HL-60/S4 (cell line): ENCODE results near the gene IQSEC3.
"Not testable (repeated sequence)": the region's sequence is repeated elsewhere in the genome, so short reads cannot be mapped to it uniquely, and the experiment has no call there.

ENCODE experiments used
- in situ Hi-C: fragments of 300-500 bp; cut with MboI; formaldehyde crosslinking; loops from 2 replicates; pipeline ENCODE4 v1.14.3; 2022; ENCODE audit warnings: low sequenced_read_pairs

IQSEC3 gene

GRCh38 chr12:109872-110271 lies 43.3 kb downstream of the IQSEC3 start:
- in situ Hi-C loops: no loop called here

DNA sequence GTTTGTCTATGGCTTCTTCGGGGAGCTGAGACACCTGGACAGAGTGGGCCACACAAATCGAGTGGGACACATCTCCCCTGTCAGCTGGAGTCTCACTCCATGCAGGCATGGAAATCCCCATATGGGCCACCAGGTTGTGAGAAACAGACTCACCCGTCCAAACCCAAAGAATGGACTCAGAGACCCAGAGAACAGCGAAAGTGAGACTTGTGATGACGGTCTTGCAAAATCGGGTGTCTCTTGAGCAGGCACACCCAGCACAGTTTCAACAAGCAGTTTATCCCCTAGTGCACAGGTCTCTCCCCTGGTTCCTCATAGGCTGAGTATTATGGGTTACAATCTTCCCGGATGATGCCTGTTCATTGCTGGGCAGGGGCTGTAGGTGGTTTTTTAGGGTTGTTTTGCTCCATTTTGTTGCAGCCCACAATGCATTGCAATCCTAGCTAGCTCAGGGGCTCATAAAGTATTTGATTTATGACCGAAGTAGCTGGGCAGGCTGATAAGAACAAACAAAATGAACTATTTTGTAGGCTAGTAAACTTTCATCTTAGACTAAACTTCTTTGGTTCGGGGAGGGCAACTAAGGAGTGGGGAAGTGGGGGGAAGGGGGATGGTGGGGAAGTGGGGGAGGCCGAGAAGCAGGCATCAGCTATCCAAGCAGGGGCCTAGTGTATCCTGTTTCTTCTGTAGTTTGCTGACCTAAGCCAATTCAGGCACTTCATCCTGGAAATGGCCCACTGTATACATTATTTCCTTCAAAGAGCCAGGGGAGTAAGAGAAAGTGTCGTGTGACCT lies 45.3 kb downstream of the IQSEC3 start:
- in situ Hi-C loops: no loop called here

- in situ Hi-C loops: no loop called here
Observed at GRCh38 chr12:113347-113746, 46.8 kb downstream of the IQSEC3 start.

DNA sequence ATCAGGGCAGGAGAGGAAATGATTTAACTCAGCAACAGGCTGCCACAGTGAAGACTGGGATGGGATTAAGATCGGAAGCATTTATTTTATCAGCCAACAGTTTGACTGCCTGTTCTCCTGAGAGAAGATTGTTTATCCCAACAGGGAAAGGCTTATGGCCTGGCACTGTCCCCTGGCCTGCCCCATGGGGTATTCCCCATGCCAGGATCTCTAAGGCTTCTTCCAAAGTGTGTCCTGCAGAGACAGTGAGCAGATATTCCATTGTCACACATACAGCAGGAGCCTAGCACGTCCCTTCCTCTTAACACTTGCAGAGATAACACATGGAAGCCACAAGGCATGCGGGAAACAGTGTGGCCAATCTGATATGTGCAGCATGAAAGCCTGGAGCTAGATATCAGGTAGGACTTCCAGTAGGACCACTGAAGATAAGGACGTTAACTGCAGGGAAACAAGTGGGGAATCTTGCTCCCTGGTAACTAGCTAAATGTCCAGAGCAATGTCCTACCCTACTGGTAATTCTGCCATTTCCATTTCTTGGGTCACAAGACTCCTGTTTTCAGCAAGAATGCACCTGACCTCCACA lies 48.2 kb downstream of the IQSEC3 start:
- in situ Hi-C loops: no loop called here

GRCh38 chr12:115518-115917 lies 49.0 kb downstream of the IQSEC3 start:
- in situ Hi-C loops: no loop called here

DNA sequence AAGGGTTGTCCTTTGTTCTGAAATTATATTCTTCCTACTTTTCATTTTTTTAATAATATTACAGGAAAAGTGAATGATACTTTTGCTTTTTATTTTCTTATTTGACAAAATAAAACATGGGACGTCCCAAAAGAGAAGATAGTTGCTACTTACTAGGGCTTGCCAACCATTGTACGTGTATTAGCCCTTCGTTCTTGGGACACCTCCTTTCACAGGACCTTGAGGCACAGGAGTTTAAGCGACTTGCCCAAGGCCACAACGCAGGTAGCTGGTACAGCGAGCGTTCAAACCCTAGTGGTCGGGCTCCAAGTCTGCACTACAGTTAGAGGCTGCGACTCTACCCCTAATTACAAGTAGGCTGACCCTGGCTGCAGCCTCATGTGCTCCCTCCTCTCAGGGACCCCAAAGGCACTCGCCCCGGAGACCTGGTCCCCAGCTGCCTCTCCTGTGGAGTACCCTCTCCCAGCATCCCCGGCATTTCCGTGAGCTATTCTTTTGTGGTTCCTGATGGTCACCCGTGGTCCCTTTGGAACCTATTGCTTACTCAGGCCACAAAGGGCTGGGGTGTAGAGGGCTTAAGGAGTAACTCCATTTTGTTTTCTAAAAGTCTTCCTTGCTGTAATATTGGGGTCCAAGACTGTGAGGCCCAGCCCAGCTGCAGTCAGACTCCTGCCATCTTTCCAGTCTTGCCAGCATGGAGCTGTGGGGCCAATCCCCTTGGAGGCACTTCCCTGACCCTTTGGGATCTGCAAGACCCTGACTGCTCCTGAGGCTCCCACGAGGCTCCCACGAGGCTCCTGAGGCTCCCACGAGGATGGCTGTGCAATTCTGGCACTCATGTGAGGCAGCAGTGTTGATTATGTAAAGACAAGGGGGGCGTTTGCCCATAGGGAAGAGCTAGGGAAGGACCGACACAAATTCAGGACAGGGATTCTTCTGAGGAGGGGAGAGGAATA lies 49.7 kb downstream of the IQSEC3 start:
- in situ Hi-C loops: no loop called here

DNA sequence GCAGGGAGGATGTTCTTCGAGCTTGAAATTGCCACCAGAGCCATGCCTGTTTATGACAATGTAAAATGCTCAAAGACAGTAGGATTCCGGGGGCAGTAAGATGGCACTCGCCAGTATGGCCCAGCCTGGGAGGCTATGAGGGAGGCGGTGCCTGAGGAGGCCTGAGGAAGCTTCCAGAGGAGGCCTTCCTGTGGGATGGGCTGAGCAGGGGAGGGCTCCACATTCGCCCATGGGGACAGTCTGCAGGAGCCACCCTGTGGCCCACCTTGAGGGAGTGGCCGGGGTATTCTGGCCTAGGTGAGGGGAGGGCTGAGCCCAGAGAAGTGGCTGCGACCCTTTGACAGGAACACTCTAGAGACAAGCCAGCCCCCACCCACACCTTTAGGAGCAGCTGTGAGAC lies 50.7 kb downstream of the IQSEC3 start:
- in situ Hi-C loops: no loop called here

DNA sequence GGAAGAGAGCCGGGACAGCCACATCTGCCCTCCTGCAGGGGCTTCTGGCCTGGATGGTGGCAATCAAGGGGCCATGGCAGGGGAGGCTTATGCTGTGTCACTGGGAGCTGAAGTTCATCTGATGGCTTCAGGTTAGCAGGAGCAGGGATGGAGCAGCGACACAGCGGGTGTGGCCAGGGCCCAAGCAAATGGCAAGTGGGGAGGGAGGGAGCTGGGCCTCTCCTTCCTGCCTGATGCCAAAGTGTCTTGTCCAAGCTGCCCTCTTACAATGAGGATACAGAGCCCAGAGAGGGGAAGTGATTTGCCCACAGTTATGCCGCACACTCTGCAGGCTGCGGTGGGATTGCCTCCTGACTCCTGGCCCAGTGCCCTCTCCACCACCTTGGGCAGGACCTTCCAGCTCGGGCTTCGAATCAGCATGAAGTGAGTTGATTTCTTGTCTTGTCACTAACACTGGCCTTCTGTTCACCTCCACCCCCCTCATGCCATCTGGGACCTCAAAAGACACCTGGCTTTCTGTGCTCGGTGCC lies 51.3 kb downstream of the IQSEC3 start:
- in situ Hi-C loops: no loop called here

DNA sequence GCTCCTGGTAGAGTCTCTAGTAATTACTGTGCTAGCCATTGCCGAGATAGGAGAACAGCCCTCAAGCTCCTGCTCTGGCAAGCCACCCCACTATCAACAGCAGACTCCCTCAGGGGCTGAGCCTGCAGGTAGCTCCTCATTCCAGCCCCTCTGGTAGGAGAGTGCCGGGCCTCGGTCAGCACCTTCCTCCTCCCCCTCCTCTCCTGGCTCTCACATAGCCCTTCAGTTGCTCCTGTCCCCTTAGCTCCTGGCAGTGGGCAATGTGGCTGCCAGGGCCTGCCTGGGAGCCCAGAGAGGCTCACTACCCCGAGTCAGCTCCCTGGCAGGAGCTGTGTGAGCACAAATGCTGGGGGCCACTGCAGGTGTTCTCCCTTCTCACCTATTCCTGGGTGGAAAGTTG lies 52.0 kb downstream of the IQSEC3 start:
- in situ Hi-C loops: no loop called here

- in situ Hi-C loops: no loop called here
Observed at GRCh38 chr12:120951-121350, 54.4 kb downstream of the IQSEC3 start.

DNA sequence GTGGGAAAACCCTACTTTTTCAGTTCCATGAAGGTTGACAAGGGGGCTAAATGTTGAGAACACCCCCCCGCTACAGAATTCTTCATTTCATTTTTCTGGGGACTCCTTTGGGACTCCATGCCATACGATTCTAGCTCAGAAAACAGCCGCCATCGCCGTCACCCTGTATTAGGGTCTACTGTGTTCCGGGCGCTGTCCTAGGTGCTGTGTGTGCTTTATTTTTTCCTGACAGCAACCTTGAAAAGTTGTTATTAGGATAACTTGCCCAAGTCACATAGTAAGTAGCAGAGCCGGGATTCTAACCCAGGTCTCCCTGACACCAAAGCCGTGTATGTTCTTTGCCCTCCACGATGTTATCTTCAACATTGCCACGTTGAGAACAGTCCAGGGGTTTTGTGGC lies 55.1 kb downstream of the IQSEC3 start:
- in situ Hi-C loops: no loop called here

GRCh38 chr12:125075-125474 lies 58.5 kb downstream of the IQSEC3 start:
- in situ Hi-C loops: no loop called here

GRCh38 chr12:125566-125965 lies 59.0 kb downstream of the IQSEC3 start:
- in situ Hi-C loops: no loop called here

DNA sequence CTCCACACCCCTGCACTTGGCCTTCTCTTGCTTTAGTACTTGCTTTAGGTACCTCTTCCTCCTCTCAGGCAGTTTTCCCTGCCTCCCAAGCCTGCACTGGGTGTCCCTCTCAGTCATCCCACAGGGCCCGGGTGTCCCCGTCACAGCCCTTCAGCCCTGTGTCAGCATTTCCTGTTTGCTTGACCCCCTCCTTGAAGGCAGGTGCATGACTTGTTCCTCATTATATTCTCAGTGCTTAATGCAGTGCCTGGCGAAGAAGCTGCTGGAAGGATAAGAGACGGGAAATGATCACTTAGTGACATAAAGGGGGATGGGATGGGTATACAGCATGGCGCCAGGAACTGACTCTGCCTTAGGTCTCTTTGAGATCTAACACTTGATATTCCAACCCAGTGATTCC lies 61.5 kb downstream of the IQSEC3 start:
- in situ Hi-C loops: no loop called here

- in situ Hi-C loops: no loop called here
Observed at GRCh38 chr12:129001-129400, 62.4 kb downstream of the IQSEC3 start.

DNA sequence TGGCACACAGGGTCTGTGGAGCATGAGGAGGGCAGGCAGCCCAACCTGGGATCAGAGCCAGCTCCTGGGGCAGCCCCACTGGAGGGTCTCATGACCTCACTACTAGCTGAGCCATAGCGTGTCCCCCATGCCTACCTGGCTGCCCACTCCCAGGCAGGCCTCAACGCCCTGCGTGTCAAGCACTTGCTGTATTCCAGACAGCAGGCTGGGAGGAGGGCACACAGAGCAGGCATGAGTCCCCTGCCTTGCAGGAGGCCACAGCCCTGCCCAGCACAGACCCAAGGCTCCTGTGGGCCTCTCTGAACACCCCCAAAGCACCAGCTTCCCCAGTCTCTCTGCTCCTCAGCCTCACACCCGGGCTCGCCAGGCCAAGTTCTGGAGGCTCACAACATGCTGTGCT lies 64.0 kb downstream of the IQSEC3 start:
- in situ Hi-C loops: no loop called here

DNA sequence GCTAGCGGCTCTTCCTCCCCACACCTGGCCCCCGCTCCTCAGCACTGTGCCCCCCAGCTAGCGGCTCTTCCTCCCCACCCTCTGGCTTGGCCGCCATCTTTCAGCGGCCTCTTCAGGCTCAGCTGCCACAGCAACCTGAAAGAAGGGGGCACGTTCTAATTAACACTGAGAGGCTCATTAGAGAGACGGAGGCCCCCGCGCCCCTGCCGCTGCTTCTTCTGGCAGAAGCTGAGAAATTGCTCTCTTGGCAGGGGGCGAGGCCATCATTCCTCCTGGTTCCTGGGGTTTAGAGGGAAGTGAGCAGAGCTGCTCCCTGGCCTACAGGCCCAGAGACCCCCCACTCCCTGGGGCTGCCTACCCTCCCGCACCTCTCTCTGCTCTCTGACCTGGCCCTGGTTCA lies 64.4 kb downstream of the IQSEC3 start:
- in situ Hi-C loops: no loop called here

DNA sequence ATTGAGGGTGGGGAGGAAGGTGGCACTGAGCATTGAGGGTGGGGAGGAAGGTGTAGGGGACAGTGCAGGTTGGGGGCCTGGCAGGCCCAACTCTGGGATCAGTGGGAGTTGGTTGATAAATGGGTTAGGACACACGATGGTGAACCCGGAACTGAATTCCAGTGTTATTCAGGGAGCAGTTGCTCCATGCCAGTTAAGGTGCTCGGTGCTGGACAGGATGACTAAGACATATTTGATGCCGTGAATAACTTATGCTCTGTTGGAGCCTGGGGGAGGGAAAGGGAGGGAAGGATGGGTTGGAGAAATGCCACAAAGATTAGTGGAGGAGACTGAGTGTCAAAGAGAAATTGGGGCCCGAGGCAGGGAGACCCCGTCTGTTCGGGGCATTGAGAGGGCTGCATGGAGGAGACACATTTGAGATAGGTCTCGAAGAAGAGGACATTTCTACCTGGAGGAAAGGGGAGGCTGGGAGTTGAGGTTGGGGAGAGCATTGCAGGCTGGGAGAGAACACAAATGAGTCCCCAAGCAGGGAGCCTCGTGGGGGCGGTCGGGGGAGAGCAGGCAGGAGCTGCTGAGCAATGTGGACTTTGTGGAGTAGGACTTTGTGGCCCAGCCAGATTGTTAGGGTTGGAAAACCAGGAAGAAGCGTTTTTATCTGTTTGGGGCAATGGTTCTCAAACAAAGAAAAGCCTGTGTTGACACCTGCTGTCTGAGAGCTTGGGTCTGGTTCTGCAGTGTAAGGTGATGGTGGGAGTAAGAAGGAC lies 65.3 kb downstream of the IQSEC3 start:
- in situ Hi-C loops: no loop called here

DNA sequence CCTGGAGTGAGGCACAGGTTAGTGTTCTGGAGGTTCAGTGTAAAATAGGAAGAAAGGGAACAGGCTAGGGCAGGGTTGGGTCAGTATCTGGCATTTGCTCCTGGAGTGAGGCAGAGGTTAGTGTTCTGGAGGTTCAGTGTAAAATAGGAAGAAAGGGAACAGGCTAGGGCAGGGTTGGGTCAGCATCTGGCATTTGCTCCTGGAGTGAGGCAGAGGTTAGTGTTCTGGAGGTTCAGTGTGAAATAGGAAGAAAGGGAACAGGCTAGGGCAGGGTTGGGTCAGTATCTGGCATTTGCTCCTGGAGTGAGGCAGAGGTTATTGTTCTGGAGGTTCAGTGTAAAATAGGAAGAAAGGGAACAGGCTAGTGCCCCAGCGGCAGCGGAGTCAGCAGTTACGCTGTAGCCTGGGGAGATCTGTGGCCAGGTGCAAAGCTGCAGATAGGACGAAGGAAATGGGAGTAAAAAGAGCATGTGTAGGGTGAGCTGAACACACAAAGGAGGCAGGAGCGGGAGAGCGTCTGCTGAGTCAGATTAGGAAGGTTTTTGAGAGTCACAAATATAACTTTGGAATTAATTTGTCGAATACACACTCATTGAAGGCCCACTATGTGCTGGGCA lies 67.2 kb downstream of the IQSEC3 start:
- in situ Hi-C loops: not testable (repeated sequence)

DNA sequence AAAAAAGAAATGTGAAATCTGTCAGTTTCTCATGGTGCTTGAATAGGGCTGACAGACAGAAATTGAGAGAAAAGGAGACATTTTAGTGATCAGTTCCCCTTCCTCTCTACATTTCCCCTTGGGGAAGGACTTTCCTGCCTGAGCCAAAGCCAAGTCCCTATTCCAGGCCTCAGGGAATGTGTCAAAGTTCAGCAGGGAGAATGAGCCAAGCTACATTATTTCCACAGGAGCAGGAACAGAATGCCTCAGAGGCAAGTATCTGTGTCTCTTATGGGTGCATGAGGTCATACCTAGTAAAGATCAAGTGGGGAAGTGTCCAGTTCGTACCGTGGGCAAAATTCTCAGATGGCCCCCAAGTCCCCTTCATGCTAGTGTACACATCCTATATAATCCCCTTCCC lies 68.6 kb downstream of the IQSEC3 start:
- in situ Hi-C loops: no loop called here
